Body of pancreas (tissue), 4 donors: Measurements from ENCODE around the gene SAG. TPM values are rescaled to one million over a fixed set of nuclear protein-coding genes. Genes with fewer than 3 reads are reported as not detected.

Experiments
- ATAC-seq: fragments of 150-250 bp; one replicate; pipeline ENCODE4 v1.9.1; 2016
- DNase-seq, 4 donors: peaks; one replicate each; pipeline ENCODE4 v3.0.0-alpha.2; 2019
- H3K27ac ChIP-seq, 4 donors: fragments of 200-600 bp; sonication (generic); 1 replicate in 3 of 4; 2 replicates in 1 of 4; pipeline versions ENCODE4 v1.5.1 to v1.6.1; 2016 to 2019; ENCODE audit warnings: mild to moderate bottlenecking in 1 of 4, mixed read lengths in 1 of 4, moderate library complexity in 1 of 4
- H3K27me3 ChIP-seq, 2 donors: fragments of 200-600 bp; sonication (generic); one replicate each; pipeline ENCODE4 v1.6.0; 2016; ENCODE audit warnings: mild to moderate bottlenecking in 1 of 2
- H3K36me3 ChIP-seq, 2 donors: fragments of 200-600 bp; sonication (generic); replicated peaks in 1 of 2; 2 replicates each; pipeline ENCODE4 v1.5.1; 2016; ENCODE audit warnings: low read depth in 2 of 2; ENCODE audit not compliant: insufficient read depth in 1 of 2
- H3K4me1 ChIP-seq: fragments of 200-600 bp; sonication (generic); one replicate; pipeline ENCODE4 v1.6.0; 2016
- H3K4me3 ChIP-seq, 2 donors: fragments of 200-600 bp; sonication (generic); 1 replicate in 1 of 2; 2 replicates in 1 of 2; pipeline ENCODE4 v1.5.1; 2016 to 2019
- H3K9me3 ChIP-seq, 3 donors: fragments of 200-600 bp; sonication (generic); 1 replicate in 2 of 3; 2 replicates in 1 of 3; pipeline ENCODE4 v1.5.1; 2016
- POLR2A ChIP-seq, 3 donors: fragments of 450-650 bp; IDR thresholded peaks; one replicate each; pipeline ENCODE4 v1.6.1; 2016; ENCODE audit warnings: antibody characterized with exemption in 3 of 3, mild to moderate bottlenecking in 2 of 3
- WGBS, 2 donors: methylation state at CpG; one replicate each; pipeline ENCODE4 v1.1.5; 2017; 5-methylcytosine and 5-hydroxymethylcytosine counted together
- intact Hi-C: fragments of 100-400 bp; cut with DNase I; formaldehyde crosslinking; loops from one replicate; pipeline ENCODE4 v1.15.1; 2023
- total RNA-seq, 2 donors: library from RNA; depleted of rRNA; stranded (reverse); fragments of >200 nt; gene quantifications; one replicate each; pipeline ENCODE4 v1.1.0, GENCODE V29; 2016
- TF ChIP-seq, protein P1 (sequence below), 7 experiments: fragments of 450-650 bp in 4 of 7; fragments of 200-600 bp in 3 of 7; sonication (generic) in 3 of 7; IDR thresholded peaks; one replicate each; pipeline ENCODE4 v1.5.1; 2016 to 2019; ENCODE audit warnings: antibody characterized with exemption in 7 of 7

The SAG gene
- total RNA-seq, 2 donors from 2014 or later: not detected

DNA sequence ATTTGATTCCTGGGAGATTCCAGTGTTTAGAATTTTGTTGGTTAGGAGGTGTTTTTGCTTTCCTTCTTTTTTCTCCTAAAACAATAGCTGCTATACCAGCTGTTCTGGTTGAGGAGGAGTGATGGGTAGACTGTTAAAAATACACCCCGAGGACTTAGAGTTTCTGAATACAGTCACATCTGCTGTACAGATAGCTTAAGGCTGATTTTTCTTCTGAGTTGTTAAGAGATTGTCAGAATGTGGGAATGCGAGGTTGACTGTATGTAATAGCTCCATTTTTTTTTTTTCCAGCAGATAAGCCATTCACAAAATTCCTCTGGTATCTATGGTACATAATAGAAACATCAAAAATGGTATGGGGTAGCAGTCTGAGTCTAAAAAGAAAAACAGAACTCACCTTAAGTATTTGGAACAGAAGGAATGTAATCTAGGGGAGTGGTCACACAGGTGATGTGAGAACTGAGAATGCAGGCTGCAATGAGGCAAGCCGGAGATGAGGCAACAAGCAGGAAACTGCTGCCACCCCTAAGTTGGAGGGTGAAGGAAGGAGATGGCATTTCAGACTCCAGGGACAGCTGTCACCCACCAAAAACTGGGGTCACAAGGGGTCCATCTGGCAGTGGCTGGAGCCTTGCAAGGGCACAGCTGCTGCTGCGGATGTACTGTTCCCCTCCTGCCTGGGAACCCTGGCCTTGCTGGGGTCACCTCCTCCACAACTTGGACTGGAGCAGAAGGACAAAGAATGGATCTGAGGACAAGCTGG lies 49.1 kb downstream of the SAG start:
- Histone ChIP-seq H3K27ac (no peak overlapping the region), H3K36me3 (no peaks in the 10 kb centered on the region), H3K4me1 (peaks cover 23% of the 10 kb centered on the region), H3K9me3 (no peaks in the 10 kb centered on the region), H3K4me3 (no peak overlapping the region), H3K27me3 (no peaks in the 10 kb centered on the region)
- ATAC-seq (no peak), DNase-seq (no peak)
- 69 to 71% methylated on average over 4 of the region's 4 CpGs for WGBS, 2 donors
- TF ChIP-seq, protein P1, sequence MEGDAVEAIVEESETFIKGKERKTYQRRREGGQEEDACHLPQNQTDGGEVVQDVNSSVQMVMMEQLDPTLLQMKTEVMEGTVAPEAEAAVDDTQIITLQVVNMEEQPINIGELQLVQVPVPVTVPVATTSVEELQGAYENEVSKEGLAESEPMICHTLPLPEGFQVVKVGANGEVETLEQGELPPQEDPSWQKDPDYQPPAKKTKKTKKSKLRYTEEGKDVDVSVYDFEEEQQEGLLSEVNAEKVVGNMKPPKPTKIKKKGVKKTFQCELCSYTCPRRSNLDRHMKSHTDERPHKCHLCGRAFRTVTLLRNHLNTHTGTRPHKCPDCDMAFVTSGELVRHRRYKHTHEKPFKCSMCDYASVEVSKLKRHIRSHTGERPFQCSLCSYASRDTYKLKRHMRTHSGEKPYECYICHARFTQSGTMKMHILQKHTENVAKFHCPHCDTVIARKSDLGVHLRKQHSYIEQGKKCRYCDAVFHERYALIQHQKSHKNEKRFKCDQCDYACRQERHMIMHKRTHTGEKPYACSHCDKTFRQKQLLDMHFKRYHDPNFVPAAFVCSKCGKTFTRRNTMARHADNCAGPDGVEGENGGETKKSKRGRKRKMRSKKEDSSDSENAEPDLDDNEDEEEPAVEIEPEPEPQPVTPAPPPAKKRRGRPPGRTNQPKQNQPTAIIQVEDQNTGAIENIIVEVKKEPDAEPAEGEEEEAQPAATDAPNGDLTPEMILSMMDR (IDR thresholded peaks at IDR 0.05): no peak
- TF ChIP-seq POLR2A (IDR thresholded peaks at IDR 0.05): no peak
- intact Hi-C loops: loop anchor here (5.0 kb wide), 1 partner anchor 91 kb away; no protein-coding TSS in a partner anchor

DNA sequence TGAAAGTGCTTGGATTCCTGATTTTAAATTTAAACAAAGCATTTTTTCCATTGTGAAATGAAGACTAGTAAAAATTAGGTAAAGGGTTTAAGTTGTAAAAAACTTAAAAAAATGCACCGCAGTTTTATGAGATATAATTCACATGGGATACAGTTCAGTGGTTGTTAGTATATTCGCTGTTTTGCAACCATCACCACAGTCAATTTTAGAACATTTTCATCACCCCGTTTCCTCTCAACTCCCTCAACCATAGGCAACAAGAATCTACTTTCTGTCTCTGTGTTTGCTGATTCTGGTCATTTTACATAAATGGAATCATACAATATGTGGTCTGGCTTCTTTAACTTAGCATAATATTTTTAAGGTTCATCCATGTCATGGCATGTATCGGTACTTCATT lies 50.7 kb downstream of the SAG start:
- H3K4me3 ChIP-seq: no peak overlapping the region
- H3K27ac ChIP-seq: no peak overlapping the region
- TF ChIP-seq, protein P1 (IDR thresholded peaks at IDR 0.05): no peak
- no peak for TF ChIP-seq POLR2A (IDR thresholded peaks at IDR 0.05)
- no peak for ATAC-seq
- 79 to 90% methylated on average over 4 of the region's 4 CpGs for whole genome bisulfite sequencing, 2 donors
- no peaks in the 10 kb centered on the region for H3K36me3 ChIP-seq
- no peaks in the 10 kb centered on the region for H3K27me3 ChIP-seq
- H3K4me1 ChIP-seq: peaks cover 23% of the 10 kb centered on the region
- H3K9me3 ChIP-seq: no peaks in the 10 kb centered on the region
- intact Hi-C loops: loop anchor here (5.0 kb wide), 1 partner anchor 89 kb away; no protein-coding TSS in a partner anchor
- DNase-seq: no peak

GRCh38 chr2:233358947-233359346 lies 51.3 kb downstream of the SAG start:
- Histone ChIP-seq H3K27ac (no peak overlapping the region), H3K4me3 (no peak overlapping the region), H3K9me3 (no peaks in the 10 kb centered on the region), H3K27me3 (no peaks in the 10 kb centered on the region), H3K36me3 (no peaks in the 10 kb centered on the region), H3K4me1 (peaks cover 16% of the 10 kb centered on the region)
- no peak for TF ChIP-seq POLR2A (IDR thresholded peaks at IDR 0.05)
- TF ChIP-seq, protein P1 (IDR thresholded peaks at IDR 0.05): no peak
- 79 to 90% methylated on average over 6 of the region's 6 CpGs for WGBS, 2 donors
- intact Hi-C loops: loop anchor here (5.0 kb wide), 1 partner anchor 88 kb away; no protein-coding TSS in a partner anchor
- DNase-seq: no peak
- ATAC-seq: no peak

DNA sequence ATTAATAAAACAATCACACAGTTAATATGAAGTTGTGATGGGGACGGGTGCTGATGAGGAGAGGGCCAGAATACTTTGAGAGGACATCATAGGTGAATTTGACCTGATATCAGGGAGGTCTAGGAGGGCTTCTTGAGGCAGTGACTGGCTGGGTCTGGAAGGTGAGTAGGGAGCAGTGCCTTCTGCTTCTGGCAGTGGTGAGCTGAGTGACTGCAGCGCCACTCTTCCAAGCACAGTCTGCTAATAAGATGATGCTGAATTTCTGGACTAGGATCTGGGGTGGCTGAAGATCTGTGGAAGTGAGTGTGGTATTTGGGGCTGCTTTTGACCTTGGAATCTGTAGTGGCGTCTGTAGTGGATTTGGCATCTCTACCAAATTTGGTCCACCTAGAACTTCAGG lies 52.2 kb downstream of the SAG start:
- peaks cover 16% of the 10 kb centered on the region for H3K4me1 ChIP-seq
- intact Hi-C loops: loop anchor here (5.0 kb wide), 1 partner anchor 87 kb away; no protein-coding TSS in a partner anchor
- no peak overlapping the region for H3K27ac ChIP-seq
- ATAC-seq (no peak), DNase-seq (no peak)
- no peak overlapping the region for H3K4me3 ChIP-seq
- H3K36me3 ChIP-seq: no peaks in the 10 kb centered on the region
- WGBS, 2 donors: 90 to 92% methylated on average over 3 of the region's 3 CpGs
- no peaks in the 10 kb centered on the region for H3K27me3 ChIP-seq
- TF ChIP-seq, protein P1 (IDR thresholded peaks at IDR 0.05): no peak
- TF ChIP-seq POLR2A (IDR thresholded peaks at IDR 0.05): no peak
- no peaks in the 10 kb centered on the region for H3K9me3 ChIP-seq

DNA sequence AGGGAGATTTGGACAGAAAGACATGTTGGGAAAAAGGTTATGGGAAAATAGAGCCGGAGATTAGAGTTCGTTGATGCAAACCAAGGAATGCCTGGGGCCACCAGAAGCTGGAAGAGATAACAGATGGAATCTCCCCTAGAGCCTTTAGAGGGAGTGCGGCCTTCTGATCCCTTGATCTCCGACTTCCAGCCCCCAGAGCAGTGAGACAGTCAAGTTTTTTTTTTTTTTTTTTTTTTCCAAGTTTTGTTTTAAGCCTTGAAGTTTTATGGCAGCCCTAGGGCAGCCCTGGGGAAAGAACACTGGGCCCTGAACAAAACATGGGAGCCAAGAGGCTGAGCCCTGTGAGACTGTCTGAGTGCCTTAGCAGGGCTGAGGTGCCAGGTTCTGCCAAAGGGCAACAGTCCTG lies 53.2 kb downstream of the SAG start:
- peaks cover 7% of the 10 kb centered on the region for H3K4me1 ChIP-seq
- ATAC-seq (no peak), DNase-seq (no peak)

More for the DNA sequence above, 53.2 kb downstream of the SAG start:
- Histone ChIP-seq H3K36me3 (no peaks in the 10 kb centered on the region), H3K27ac (no peak overlapping the region), H3K9me3 (no peaks in the 10 kb centered on the region), H3K4me3 (no peak overlapping the region), H3K27me3 (no peaks in the 10 kb centered on the region)
- TF ChIP-seq, protein P1 (IDR thresholded peaks at IDR 0.05): no peak
- intact Hi-C loops: no loop called here
- 78 to 90% methylated on average over 4 of the region's 4 CpGs for WGBS, 2 donors
